GM19351 (cell line): ENCODE measurements around the gene TAF8.

Source experiments
- ATAC-seq: cut with Tn5 transposase; IDR thresholded peaks from one replicate; pipeline ENCODE4 v1.9.1; 2021; ENCODE audit warnings: mild to moderate bottlenecking, moderate library complexity; ENCODE audit not compliant: unreplicated experiment

TAF8 gene

GRCh38 chr6:42095094-42095493, 44.8 kb downstream of the TAF8 start:
- no peak for ATAC-seq

GRCh38 chr6:42095776-42096541, 45.6 kb downstream of the TAF8 start:
- ATAC-seq, result no peak

- no peak for ATAC-seq
Measured at GRCh38 chr6:42099340-42100028, 49.2 kb downstream of the TAF8 start.

- no peak for ATAC-seq
Measured at GRCh38 chr6:42100029-42100901, 49.9 kb downstream of the TAF8 start.

- no peak for ATAC-seq
Measured at GRCh38 chr6:42101186-42101657, 50.9 kb downstream of the TAF8 start.

- ATAC-seq, result no peak
Measured at GRCh38 chr6:42103216-42103615, 52.9 kb downstream of the TAF8 start.

- ATAC-seq, result no peak
Measured at GRCh38 chr6:42103753-42104094, 53.4 kb downstream of the TAF8 start.

GRCh38 chr6:42104095-42104803, 53.9 kb downstream of the TAF8 start:
- peak; percentile 72 for ATAC-seq

- ATAC-seq, result no peak
Measured at GRCh38 chr6:42104804-42105125, 54.4 kb downstream of the TAF8 start.

- no peak for ATAC-seq
Measured at GRCh38 chr6:42105156-42105648, 54.9 kb downstream of the TAF8 start.

GRCh38 chr6:42105709-42106108, 55.4 kb downstream of the TAF8 start:
- ATAC-seq, result no peak

- no peak for ATAC-seq
Measured at GRCh38 chr6:42106112-42107023, 56.0 kb downstream of the TAF8 start.

GRCh38 chr6:42108071-42108470, 57.7 kb downstream of the TAF8 start:
- no peak for ATAC-seq

- no peak for ATAC-seq
Measured at GRCh38 chr6:42110683-42111082, 60.4 kb downstream of the TAF8 start.

- no peak for ATAC-seq
Measured at GRCh38 chr6:42112351-42112750, 62.0 kb downstream of the TAF8 start.

- no peak for ATAC-seq
Measured at GRCh38 chr6:42113936-42114636, 63.8 kb downstream of the TAF8 start.

GRCh38 chr6:42117843-42118161, 67.5 kb downstream of the TAF8 start:
- ATAC-seq, result no peak

GRCh38 chr6:42118162-42119001, 68.1 kb downstream of the TAF8 start:
- ATAC-seq, result no peak
